Stimulated activated CD8-positive, alpha-beta memory T cell treated with anti-CD3 and anti-CD28 coated beads, Interleukin-15, amount 100 ng/mL, for 1 hour (primary cell): ENCODE data around the gene WDR59.
"Not testable (repeated sequence)": the region's sequence is repeated elsewhere in the genome, so short reads cannot be mapped to it uniquely, and the experiment has no call there.

ENCODE experiments used
- DNase-seq: peaks from one replicate; pipeline ENCODE4 v3.0.0-alpha.2; 2020; ENCODE audit warnings: low read depth

WDR59 gene, protein sequence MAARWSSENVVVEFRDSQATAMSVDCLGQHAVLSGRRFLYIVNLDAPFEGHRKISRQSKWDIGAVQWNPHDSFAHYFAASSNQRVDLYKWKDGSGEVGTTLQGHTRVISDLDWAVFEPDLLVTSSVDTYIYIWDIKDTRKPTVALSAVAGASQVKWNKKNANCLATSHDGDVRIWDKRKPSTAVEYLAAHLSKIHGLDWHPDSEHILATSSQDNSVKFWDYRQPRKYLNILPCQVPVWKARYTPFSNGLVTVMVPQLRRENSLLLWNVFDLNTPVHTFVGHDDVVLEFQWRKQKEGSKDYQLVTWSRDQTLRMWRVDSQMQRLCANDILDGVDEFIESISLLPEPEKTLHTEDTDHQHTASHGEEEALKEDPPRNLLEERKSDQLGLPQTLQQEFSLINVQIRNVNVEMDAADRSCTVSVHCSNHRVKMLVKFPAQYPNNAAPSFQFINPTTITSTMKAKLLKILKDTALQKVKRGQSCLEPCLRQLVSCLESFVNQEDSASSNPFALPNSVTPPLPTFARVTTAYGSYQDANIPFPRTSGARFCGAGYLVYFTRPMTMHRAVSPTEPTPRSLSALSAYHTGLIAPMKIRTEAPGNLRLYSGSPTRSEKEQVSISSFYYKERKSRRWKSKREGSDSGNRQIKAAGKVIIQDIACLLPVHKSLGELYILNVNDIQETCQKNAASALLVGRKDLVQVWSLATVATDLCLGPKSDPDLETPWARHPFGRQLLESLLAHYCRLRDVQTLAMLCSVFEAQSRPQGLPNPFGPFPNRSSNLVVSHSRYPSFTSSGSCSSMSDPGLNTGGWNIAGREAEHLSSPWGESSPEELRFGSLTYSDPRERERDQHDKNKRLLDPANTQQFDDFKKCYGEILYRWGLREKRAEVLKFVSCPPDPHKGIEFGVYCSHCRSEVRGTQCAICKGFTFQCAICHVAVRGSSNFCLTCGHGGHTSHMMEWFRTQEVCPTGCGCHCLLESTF

DNA sequence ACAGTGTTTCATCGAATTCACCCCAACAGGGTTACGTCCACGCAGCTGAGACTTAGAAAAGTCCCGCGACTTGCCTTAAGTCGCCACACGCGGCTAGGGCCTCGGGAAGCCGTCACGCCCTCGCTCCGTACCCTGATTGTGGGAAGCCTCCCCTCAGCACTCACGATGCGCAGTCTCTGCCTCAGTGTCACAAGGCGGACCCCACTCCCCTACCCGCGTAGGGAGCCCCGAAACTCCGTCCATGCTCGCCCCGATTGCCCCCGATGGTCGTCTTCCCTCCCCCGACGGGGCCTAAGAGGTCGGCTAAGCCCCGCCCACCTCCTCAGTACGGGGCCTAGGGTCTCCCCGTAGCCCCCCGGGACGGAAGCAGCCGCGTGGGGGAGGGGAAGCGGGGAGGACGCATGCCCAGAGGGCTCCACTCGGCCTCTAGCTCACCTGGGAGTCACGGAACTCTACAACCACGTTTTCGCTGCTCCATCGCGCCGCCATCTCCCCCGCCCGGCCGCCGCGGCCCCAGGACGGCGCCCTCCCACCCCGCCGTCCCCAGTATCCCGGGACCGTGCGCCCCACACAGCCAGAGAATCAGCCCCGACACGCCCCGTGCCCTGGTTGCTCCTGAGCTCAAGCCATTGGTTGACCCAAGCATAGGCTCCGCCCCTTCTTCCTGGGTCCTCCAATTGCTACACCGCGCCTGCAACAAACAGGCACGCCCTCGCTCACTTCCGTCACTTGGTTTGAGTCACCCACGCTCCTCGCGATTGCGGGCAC lies at the start of gene WDR59:
Gene WDR59, minus strand, starts transcription at position 595 of the 768 bp plus-strand sequence. Its CDS starts 106 bp downstream, at position 489.
- peak; percentile 97 for DNase-seq

DNA sequence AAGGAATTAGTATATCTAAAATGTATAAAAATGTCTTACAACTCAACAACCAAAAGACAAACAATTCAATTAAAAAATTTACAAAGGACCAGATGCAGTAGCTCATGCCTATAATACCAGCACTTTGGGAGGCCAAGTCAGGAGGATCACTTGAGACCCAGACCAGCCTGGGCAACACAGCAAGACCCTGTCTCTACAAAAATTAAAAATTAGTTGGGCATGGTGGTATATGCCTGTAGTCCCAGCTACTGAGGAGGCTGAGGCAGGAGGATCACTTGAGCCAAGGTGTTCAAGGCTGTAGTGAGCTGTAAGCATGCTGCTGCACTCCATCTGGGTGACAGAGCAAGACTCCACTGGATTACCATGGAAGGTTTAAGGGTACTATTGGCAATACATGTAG lies 47.7 kb upstream of the WDR59 start:
- no peak for DNase-seq

- no peak for DNase-seq
Measured at GRCh38 chr16:75029854-75030253, 44.9 kb upstream of the WDR59 start.

- DNase-seq, result no peak
Measured at GRCh38 chr16:75028544-75029135, 43.7 kb upstream of the WDR59 start.

- no peak for DNase-seq
Measured at GRCh38 chr16:75027520-75028300, 42.8 kb upstream of the WDR59 start.

DNA sequence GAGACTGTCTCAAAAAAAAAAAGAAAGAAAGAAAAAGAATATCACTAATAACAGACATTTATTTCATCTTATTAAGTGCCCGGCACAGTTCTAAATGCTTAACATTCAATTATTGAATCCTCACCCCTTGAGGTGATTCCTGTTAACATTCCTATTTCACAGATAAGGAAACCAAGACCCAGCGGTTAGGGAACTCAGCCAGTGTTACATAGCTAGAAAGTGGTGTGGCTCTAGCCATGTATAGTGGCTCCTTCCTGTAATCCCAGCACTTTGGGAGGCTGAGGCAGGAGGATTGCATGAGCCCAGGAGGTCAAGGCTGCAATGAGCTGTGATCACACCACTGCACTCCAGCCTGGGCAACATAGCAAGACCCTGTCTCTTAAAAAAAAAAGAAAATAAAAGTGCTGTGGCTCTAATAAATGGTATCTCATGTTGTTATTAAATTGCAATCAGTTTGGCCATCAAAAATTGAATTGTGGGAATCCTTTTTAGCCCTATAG lies 42.0 kb upstream of the WDR59 start:
- DNase-seq, result no peak

DNA sequence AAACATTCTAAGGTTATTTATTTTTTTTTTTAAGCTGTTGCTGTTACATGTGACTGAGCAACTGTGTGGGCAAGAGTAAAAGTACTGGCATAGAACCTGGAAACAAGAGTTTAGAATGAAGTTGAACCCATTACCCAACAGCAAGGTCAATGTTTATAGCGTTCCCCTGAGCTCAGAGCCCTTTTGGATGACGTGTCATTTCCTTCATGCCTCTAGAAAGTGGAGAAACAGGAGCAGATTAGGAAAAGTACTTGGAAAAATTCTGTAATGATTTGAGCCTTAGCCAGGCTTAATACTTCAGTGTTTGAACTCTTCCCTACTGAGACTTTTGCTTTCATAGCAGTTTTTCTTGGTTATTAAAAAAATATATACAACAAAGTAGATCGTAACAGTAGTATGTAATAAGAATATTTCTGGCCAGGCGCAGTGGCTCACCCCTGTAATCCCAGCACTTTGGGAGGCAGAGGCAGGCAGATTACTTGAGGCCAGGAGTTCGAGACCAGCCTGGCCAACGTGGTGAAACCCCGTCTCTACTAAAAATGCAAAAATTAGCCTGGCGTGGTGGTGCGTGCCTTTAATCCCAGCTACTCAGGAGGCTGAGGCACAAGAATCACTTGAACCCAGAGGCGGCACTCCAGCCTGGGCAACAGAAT lies 41.4 kb upstream of the WDR59 start:
- not testable (repeated sequence) for DNase-seq

DNA sequence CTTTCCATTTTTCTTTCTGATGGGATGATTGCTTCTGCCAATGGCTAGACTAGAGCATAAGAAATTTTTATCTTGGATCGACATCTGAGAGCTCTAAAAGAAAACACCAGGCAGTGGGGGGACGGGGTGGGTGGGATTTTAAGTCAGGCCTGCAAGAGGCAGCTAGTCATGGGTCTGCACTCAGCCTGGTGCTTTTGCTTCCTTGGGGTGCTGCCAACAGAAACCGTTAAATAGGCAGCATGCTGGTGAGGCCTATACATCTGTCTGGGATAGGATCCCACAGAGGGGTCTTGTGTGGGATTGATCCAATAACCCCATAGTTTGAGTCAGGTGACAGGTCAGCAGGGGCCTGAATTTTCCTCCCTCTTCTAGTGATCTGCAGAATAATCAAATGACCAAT lies 40.8 kb upstream of the WDR59 start:
- no peak for DNase-seq

DNA sequence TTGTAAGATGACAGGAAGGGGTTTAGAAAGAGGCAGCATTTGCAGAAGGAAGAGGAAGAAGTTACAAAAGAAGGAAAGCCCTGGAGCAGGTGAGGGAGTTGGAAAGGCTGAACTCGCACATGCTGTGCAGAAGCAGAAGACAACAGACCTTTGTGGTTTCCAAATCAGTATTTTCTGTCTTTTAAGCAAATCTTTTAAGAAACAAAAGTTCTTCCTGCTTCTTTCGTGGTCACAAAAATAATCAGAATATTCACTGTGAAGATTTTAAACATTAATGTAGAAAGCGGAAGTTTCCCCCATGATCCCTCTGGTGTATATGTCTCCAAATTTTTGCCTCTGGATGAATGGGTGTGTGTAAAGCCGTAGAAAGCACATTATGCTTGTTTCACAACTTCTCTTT lies 39.7 kb upstream of the WDR59 start:
- DNase-seq, result no peak

GRCh38 chr16:75024182-75024581 lies 39.3 kb upstream of the WDR59 start:
- no peak for DNase-seq

GRCh38 chr16:75023009-75023408 lies 38.1 kb upstream of the WDR59 start:
- no peak for DNase-seq

DNA sequence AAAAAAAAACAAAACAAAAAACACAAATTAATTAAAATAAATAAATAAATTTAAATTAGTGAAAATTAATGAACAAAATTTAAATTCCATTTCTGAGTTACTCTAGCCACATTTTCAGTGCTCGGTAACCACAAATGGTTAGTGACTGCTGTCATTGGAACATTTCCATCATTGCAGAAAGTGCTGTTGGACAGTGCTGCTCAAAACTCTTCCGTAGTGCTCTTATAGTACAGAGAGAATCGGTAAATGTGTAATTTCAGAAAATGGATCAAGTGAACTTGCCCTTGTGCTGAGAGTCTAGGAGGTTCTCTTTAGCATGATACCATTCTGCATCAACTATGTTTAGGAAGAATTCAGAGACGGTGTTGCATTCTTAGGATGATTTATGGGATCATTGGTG lies 37.6 kb upstream of the WDR59 start:
- no peak for DNase-seq

DNA sequence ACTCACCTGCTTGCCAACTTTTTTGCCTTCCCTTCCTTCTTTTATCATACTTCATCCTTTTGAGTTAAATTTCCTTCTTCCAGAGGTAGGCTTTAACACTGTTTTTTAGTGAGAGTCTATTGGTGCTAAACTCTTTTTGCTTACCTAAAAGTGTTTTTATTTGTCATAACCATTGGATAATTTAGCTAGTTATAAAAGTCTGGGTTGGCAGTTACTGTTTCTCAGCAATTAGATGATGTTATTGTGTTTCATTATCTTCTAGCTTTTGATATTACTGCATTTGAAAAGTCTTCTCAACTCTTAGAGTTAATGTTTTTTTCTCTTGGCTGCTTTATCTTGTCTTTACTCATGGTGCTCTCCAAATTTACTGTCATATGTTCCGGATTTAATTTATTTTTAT lies 36.5 kb upstream of the WDR59 start:
- no peak for DNase-seq

- no peak for DNase-seq
Measured at GRCh38 chr16:75019586-75019985, 34.7 kb upstream of the WDR59 start.

GRCh38 chr16:75019007-75019406 lies 34.1 kb upstream of the WDR59 start:
- DNase-seq, result no peak

GRCh38 chr16:75017670-75018525 lies 33.0 kb upstream of the WDR59 start:
- no peak for DNase-seq

DNA sequence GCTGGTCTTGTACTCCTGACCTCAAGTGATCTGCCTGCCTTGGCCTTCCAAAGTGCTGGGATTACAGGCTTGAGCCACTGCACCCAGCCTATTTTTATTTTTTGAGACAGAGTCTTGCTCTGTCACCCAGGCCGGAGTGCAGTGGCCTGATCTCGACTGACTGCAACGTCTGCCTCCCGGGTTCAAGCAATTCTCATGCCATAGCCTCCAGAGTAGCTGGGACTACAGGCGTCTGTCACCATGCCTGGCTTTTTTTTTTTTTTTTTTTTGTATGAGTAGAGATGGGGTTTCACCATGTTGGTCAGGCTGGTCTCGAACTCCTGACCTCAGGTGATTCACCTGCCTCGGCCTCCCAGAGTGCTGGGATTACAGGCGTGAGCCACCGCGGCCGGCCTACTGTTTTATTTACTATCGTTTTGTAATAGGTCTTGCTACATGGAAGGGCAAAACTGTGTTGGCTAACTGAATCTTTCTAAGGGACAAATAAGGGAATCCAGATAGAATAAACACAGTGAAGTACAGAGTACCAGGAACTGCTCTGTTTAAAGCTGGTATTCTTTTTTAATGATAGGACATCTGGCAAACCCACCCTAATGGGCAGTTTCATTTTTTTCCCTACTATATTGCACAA lies 31.6 kb upstream of the WDR59 start:
- not testable (repeated sequence) for DNase-seq

DNA sequence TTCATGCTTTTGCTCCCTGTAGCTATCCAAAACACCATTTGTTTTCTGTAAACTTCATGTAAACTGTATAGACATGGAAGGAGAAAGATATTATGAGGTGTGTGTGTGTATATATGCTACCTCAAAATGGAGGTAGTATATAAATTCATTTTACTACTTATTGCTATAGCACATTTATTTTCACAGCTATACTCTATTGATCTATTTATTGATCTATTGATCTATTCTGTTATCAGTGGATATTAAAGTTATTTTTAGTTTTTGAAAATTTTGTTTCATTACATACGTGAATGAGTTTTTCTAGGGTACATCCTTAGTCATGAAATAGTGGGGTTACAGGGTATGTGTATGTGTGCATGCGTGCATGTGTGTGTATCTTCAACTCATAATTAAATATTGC lies 29.4 kb upstream of the WDR59 start:
- no peak for DNase-seq

DNA sequence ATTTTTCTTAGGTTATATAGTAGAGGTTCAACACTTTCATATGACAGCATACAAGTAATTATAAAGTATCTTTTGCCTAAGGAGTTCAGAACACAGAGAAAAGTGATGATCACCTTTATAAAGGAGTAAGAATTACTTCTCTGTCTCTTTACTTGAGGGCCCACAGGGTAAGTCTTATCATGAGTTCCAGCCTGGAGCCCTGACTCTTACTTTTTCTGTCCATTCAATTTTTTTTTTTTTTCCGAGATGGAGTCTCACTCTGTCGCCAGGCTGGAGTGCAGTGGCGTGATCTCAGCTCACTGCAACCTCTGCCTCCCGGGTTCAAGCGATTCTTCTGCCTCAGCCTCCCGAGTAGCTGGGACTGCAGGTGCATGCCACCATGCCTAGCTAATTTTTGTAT lies 28.2 kb upstream of the WDR59 start:
- not testable (repeated sequence) for DNase-seq
